ENCODE measurements around the gene GRK3.
"Not testable (repeated sequence)": the region's sequence is repeated elsewhere in the genome, so short reads cannot be mapped to it uniquely, and the experiment has no call there.

The GRK3 gene

GRCh38 chr22:25552405-25552804, 12.1 kb upstream of the GRK3 start:
- not testable (repeated sequence) for DNase-seq

GRCh38 chr22:25553131-25553530, 11.3 kb upstream of the GRK3 start:
- DNase-seq: no peak

DNA sequence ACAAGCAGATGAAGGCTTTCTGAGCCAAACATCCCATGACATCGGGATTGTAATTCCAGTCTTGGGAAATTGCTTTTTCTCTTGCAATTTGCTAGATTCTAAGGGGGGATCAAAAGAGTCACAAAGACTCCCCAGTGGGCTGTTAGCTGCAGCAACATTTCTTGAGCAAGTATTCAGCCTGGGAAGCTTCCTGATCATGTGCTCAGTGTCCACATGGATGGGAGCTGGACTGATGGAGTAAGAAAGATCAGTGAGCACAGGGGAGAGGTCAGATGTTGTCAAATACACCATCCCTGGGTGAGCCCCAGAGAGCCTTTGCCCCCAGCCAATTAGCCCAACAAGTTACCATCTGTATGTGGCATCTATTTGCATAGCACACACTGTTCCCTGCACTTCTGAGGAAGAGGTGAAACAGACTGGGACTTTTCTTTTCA, 10.2 kb upstream of the GRK3 start:
- peak; percentile 80 for DNase-seq

DNA sequence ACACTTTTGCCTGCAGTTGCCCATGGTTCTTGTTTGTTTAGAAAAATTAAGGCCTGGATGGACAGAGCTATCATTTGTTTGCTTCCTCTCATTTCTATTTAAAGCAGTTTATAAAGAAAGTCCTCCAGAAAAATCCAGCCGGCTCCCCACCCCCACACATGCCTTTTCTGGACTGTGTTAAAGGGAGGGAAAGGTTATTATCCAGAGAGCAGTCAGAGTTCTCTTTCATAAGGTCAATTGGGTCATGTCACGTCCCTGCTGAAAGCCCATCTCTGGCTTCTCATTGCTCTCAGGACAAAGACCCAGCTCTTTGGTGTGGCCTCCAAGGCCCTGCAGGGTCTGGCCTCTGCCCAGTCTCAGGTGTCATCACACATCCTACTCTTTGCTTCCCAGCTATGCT, 9.8 kb upstream of the GRK3 start:
- DNase-seq: no peak

- no peak for DNase-seq
Measured at GRCh38 chr22:25555586-25555985, 8.9 kb upstream of the GRK3 start.

DNA sequence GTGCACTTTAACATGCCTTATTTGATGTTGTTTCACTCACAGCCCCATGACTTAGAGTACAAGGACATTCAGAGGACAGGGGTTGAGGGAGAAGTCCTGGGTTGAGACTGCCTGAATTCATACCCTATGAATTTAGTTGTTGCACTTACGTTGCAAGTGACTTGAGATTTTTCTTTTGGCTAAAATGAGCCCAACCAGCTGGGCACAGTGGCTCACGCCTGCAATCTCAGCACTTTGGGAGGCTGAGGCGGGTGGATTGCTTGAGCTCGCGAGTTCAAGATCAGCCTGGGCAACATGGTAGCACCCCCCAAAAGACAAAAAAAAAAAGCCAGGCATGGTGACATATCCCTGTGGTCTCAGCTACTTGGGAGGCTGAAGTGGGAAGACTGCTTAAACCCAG, 7.3 kb upstream of the GRK3 start:
- DNase-seq: no peak

GRCh38 chr22:25558341-25558740, 6.1 kb upstream of the GRK3 start:
- DNase-seq: no peak

GRCh38 chr22:25559910-25560309, 4.6 kb upstream of the GRK3 start:
- DNase-seq: not testable (repeated sequence)

- not testable (repeated sequence) for DNase-seq
Measured at GRCh38 chr22:25561182-25561581, 3.3 kb upstream of the GRK3 start.

- not testable (repeated sequence) for DNase-seq
Measured at GRCh38 chr22:25561927-25562326, 2.5 kb upstream of the GRK3 start.

DNA sequence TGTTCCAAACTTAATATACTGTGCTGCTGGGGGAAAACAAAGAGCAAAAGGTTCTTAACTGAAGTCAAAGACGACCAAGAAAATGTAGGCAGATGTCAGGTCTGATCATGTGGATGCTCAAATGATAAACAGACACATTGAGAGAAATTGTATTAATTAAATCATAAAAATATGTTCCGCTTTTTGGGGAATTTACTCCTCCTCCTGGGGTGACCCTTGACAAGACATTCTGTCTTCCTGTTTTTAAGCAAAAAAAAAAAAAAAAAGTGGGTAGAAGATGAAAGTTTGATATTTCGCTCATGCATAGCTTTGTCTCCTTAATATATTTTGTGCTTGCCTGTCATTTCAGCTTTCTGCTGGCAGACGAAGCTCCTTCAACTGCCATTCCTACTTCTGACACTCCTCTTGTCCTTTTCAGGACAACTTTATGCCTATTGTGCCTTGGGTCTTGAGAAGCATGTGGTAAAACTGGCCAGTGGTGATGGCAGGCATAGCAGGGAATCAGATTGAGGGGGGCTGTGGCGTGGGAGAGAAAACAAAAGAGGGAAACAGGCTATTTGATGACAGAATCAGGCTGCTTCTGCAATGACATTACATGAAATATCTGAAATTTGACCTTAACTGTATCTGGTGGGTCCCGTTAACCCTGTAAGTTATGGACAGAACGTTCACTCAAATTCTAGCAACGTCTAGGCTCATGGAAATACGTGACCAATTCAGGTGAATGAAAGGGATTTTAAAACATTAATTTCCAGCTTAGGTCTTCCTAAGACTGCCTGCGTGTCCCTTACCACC, 1.3 kb upstream of the GRK3 start:
- not testable (repeated sequence) for DNase-seq

- DNase-seq: no peak
Measured at GRCh38 chr22:25563761-25564319, 635 bp upstream of the GRK3 start.

- DNase-seq: peak; percentile 13
Measured at GRCh38 chr22:25564979-25565677, 653 bp downstream of the GRK3 start.

DNA sequence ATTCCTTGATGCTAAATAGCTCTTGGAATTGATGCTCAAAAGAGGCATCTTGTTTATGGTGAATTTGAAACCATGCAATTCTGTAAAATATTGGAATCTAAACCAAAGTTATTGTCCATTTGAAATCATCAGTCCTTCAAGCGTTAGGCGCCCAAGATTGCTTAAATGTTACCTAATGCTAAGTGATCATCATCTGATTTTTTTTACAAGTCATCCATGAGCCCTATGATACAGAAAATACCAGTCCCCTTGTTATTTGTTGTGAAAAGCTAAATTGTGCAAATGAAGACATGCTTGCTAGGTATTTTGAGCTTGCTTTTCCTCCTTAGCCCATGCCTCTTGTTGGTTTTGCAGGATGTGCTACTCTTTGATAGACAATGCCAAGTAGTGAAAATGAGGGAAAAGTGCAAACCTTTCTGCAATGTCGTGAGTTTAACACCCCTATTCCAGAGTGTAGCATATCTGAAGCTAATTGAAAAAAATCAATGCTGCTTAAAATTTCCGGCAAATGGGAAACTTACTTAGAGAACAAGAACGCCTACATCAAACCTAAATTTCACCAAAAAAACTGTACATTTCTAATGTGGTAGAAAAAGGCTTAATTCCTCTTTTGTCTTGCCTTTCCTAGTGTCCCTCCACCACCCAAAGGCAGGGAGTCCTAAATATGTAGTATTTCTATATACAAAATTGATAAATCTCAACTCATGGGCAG, 1.9 kb downstream of the GRK3 start:
- DNase-seq: no peak

DNA sequence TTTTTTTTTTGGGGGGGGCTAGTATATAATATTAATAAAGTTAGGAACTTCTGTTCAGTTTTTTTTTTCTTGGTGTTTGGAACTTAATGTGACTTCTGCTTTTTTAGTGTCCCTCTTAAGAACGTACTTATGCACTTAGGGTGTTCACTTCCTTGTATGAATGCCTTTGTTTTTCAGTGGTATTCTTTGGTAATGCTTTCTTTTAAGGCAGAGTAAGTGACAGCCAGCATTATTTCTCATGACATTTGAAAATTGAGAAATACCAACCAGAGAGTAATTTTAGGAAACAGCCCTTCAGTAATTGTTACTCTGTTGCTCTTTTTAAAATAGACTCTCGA, 2.4 kb downstream of the GRK3 start:
- DNase-seq: no peak

DNA sequence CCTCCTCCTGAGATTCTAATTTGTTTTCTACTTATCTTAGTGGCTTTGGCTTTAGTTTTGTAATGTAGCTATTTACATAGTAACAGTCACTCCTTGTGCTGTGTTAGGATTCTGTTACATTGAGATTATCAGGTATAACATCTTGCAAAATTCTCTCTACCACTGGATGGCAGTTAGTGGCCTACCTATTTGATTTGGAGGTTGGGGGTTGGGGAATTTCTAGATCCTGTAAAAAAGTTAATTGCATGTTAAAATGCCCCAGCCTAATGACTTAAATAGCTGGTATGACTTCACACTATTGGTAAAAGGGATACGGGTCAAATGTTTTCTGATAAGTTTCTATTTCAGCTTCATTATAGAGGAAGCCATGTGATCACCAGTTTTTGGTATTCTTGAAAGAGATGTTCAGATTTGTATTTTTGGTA, 2.8 kb downstream of the GRK3 start:
- DNase-seq: peak; percentile 55

DNA sequence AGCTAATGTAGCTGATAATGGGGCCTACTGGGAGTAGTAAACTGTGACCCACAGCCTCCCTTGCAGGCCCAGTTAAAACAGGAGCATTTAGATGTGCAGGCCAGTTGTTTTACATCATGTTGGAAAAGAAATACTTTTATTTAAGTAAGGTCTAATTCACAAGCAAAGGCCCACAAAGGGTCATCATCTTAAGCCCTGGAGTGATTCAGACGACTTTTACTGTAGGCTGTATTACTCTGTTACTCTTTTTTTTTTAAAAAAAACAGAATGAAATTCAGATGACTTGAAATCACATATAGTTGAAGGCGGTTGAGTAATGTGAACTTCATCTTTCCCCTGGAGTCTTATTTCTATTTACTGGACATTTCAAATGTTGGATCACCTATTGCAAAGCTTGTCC, 3.6 kb downstream of the GRK3 start:
- DNase-seq: not testable (repeated sequence)

DNA sequence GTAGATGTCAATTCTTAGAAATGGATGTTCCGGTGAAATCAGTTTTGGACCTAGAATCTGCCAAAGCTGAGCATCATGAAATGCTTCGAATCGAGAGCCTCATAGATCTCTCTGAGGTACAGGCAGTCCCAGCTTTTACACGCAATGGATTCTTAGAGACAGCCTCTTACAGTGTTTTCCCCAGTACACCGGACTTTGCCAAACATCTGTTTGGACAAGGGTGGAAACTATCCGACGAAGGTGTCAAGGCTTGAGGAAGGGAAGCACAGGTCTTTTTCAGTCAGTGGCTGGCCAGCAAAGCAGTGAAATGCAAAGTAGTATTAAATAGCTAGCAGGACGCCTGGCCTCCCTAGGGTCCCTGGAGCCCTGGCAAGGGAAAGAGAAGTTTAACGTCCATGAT, 4.9 kb downstream of the GRK3 start:
- DNase-seq: peak; percentile 52

DNA sequence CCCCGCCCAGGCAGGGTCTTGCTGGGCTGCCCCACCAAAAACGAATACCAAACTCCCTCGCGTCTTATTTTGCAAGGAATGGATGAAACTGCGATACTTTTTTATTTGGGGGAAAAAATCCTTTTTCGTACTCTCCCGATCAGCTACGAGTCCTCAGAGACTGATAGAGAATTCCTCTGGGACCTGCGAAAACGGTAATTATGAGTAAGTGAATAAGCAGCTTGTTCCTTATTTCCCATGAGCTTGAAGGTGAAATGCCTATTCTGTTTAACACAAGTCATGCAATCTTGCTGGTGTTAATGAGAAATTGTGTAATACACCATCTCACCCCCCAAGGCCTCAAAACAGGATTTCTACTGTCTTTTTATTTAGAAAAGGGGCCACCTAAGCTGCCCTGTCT, 5.5 kb downstream of the GRK3 start:
- DNase-seq: no peak

DNA sequence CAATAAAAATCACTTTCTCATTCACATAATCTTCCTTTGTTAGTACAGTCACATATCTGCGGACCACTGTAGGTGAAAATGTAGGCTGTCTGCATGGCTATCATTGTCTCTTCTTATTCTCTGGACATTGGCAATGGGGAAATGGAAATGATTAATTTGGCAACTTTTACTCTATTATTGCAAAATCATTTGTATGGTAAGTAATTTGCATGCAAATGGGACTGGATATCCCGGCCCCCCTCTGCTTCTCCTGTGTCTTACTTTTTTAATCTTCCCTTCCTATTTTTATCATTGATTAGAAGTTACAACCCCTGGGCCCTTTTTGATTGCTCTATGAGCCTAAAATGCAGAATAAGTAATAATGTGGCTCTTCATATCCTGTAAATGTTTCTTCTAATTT, 6.0 kb downstream of the GRK3 start:
- DNase-seq: no peak

DNA sequence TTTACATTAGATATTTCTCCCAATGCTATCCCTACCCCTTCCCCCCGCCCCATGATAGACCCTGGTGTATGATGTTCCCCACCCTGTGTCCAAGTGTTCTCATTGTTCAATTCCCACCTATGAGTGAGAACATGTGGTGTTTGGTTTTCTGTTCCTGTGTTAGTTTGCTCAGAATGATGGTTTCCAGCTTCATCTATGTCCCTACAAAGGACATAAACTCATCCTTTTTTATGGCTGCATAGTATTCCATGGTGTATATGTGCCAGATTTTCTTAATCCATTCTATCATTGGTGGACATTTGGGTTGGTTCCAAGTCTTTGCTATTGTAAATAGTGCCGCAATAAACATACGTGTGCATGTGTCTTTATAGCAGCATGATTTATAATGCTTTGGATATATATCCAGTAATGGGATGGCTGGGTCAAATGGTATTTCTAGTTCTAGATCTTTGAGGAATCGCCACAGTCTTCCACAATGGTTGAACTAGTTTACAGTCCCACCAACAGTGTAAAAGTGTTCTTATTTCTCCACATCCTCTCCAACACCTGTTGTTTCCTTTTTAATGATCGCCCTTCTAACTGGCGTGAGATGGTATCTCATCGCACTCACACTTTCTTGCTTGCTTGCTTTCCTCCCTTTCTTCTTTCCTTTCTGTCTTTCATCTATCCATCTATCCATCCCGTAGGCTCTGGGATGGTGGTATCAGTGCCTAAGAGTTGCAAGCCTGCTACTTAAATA, 7.7 kb downstream of the GRK3 start:
- DNase-seq: not testable (repeated sequence)

GRCh38 chr22:25572708-25573171, 8.3 kb downstream of the GRK3 start:
- no peak for DNase-seq

GRCh38 chr22:25573841-25574240, 9.4 kb downstream of the GRK3 start:
- DNase-seq: no peak

Data from NCI-H526 treated with DMSO at 0.1 percent for 48 hours (cell line).